Limb (tissue), 2 donors: ENCODE data around the gene COX5A.

Source experiments
- DNase-seq, 2 donors: peaks; one replicate each; pipeline ENCODE4 v3.0.0-alpha.2; 2016; ENCODE audit errors: extremely low spot score in 2 of 2

Gene COX5A

DNA sequence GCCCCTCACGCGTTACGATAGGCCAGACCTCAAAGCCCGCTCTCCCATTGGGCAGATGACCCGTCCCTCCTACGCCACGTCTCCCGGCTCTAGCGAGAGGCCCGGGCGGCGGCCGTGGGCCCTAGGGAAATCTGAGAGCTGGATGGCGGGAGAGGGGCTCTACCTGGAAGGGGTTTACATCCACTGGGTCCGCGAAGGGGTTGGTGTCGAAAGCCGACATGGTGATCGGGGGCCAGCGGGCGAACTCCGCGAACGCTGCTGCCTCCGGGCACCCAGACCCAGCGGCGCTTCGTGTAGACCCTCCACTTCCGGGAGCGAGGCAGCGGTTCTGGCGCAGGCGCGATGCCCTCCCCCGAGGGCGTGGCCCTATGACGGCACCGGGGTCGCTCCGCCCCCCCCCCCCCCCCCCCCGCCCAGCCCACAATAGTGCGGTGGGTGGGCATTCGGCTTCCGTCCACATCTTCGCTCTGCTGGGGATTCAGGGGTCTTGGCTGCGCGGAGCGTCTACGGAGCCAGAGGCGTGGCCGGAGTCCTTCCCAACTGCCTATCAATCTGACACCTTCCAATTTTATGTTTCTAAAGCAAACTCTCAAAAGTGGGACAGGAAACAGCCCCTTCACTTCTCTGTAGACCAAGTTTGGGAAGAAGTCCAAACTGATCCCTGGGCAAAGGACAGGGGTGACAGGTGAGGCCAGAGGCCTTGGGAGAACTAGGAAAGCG lies 64.7 kb downstream of the COX5A start, which contains the start of gene SCAMP2:
SCAMP2 (minus strand) TSS at position 330 of the 720 bp plus-strand sequence; CDS start at position 220, 110 bp downstream.
- peak; percentile 96 to 97 for DNase-seq

DNA sequence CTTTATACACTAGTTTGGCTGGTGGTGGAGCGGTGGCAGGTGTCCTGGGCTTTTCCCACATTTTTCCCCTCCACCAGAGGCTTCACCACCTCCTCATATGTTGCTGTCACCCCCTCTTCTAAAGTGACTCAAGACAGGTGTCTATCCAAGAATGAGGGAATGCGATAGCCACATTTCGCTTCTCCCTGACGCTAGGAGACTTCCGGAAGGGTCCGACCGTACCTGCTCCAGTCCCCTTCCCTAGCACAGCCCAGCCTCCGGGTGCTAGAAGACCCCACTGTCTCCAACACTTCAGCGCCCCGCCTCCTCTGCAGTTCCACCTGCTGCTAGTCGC lies 65.2 kb downstream of the COX5A start:
- no peak for DNase-seq

- DNase-seq: no peak
These were observed 67.2 kb downstream of the COX5A start for GRCh38 chr15:74870436-74871215.
